HPDE6-E6E7 (cell line): ENCODE results near the gene MAD2L1.
"Not testable (repeated sequence)": the region's sequence is repeated elsewhere in the genome, so short reads cannot be mapped to it uniquely, and the experiment has no call there.

ENCODE experiments used
- DNase-seq: peaks from one replicate; pipeline ENCODE4 v3.0.0; 2011; ENCODE audit warnings: missing footprints; ENCODE audit errors: extremely low spot score

MAD2L1 gene

DNA sequence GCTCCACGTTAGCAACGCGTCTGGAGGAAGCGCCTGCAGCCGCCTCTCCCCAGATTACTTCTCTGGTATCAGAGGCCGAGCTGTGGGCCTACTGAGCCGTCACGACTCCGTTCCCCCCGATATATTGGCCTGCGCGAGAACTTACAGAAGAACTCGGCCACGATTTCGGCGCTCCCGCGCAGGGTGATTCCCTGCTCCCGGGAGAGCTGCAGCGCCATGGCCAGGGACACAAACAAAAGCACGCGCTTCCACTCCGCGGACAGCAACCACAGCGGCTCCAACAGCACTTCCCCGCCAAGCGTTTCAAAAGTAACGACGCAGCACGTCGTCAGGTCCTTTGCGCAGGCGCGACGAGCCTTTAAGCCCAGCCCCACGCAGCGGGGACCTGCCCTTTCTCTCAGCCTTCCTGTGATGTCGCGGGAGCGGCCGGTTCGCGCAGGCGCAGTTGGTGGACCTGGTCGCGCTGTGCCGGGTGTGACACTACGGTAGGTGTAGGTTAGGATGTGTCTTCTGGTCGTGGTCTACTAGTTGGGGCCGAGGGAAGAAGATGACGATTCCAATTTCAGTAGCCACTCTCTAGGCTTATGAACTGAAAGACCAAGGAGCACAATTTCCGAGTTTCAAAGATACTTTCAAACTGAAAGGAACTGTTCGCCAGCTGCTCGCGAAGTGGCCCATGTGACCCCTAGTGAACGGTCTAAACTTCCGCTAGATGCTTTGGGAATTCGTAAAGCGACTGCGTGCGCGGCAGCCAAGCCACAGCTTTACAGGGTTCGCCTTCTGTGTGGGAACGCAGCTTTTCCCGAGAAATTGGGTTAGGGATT is at the start of gene MAD2L1:
MAD2L1 (minus strand) TSS at position 332 of the 824 bp plus-strand sequence; CDS start at position 218, 114 bp downstream.
- peak; percentile 95 for DNase-seq

DNA sequence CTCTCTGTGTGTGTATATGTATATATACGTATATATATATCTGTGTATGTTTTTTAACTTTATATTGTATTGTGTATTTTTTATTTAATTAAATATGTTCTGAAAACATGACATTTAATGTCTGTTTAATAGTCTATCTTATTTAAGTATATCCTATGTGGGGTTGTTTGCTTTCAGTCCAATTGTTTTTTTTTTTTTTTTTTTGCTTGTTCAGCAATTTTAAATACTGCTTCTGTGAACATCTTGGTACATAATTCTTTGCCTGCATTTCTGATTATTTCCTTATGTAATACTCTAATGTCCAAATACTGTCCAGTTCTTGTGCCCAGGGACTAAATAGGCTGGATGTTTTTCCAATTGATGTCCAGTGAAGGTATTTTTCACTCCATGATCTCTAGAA is 45.1 kb upstream of the MAD2L1 start:
- DNase-seq = no peak

DNA sequence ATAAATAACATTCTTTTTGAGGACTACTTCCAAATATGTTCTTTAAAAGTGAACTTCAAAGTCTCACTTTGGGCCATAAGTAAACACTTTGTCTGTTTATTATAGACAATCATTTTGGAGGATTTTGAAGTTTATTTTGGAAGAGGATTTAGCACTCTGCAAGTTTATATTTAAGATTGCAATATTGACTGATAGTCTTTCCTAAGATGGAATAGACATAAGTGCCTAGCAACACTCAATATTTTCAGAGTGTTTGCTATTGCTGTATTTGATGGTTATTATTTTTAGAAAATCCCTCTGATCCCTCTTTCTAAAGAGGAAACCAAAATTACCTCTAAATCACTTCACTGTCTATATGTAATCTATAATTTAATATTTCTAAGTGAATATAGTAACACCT is 42.8 kb upstream of the MAD2L1 start:
- no peak for DNase-seq

DNA sequence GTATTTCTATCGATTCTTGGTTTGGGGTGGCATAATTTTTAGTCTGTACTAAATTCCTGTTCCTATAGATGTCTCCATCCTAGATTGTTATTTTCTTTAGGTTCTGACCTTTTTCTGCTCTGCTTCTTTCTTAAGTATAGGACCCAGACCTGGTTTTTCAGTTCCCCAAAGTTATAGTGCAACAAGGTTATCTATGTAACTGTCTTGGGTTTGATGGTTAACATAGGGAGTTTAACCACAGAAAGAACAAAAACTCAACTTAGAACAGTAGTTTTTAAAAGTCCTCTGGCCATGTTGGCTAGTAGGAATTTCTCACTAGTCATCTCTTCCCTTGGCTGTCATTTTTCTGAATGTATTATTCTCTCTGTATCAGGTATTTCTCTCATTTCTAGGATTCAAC is 38.8 kb upstream of the MAD2L1 start:
- DNase-seq = no peak

DNA sequence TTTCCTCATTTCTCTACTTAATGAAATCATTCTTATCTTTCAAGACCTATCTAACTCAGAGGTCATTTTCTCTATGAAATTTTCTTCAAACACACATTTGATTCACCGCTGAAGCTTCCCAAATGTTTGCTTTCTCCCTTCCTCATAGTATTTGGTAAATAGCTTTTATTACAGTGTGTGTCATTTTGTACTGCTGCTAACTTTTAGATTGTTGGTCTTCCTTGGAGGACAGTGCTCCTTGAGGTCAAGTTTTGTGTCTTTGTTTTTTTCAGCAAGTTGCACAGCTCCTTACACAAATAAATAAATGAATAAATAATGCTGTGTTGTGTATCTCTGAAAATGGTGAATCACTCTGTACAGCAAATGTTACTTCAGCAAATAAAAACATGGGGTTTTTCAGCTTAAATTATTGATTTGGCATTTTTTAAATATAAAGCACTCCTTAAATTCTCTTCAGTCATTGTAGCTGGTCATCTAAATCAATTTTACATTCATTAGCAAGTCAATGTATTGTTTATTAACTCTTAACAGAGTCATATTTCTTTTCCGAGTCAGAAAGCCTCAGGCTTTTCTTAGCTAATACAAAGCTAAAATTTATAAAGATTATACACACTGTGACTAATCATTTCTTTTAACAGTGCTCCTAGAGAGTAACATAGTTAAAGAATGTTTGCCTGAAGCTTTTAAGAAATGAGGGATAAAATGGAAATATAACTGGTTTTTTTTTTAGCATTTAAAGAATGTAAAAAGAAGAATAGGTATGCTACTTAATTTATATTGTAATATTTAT is 30.1 kb upstream of the MAD2L1 start:
- no peak for DNase-seq

DNA sequence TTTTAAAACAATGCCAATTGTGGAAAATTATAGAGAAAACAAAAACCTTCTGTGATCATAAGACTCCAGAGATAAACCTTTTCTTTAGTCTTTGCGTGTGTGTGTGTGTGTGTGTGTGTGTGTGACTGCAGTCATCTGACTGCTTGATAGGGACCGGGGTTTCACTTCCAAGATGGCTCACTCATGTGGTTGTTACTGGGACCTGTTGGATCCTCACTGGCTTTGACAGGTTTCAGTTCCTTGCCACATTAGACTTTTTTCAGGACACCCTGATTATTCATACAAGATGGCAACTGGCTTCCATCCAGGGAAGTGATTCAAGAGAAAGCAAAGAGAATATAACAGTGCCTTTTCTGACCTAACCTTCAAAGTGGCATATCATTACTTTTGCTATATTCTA is 21.9 kb upstream of the MAD2L1 start:
- no peak for DNase-seq

DNA sequence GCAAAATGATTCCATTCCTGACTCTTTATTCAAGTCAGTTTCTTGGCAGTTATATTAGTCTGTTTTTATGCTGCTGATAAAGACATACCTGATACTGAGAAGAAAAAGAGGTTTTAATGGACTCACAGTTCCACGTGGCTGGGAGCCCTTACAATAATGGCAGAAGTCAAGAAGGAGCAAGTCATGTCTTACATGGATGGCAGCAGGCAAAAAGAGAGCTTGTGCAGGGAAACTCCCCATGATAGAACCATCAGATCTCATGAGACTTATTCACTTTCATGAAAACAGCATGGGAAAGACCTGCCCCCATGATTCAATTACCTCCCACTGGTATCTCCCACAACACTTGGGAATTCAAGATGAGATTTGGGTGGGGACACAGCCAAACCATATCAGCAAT is 21.4 kb upstream of the MAD2L1 start:
- DNase-seq = not testable (repeated sequence)

DNA sequence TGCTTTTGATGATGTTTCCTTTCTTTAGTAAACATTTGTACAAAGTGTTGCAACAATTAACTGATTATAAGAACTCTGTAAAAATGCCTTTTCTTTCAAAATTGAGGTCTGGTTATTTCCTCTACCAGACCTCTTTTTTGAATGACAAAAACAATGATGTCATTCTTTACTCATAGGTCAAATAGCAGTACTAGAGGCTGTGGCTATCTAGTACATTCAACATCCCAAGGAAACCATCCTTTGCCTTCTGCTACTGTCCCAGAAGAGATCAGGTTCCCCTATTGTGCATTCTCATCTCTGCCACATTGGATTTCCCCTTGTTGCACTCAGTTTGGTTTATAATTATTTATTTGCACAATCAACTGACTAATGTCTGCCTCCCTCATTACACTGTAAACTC is 19.1 kb upstream of the MAD2L1 start:
- DNase-seq = no peak

DNA sequence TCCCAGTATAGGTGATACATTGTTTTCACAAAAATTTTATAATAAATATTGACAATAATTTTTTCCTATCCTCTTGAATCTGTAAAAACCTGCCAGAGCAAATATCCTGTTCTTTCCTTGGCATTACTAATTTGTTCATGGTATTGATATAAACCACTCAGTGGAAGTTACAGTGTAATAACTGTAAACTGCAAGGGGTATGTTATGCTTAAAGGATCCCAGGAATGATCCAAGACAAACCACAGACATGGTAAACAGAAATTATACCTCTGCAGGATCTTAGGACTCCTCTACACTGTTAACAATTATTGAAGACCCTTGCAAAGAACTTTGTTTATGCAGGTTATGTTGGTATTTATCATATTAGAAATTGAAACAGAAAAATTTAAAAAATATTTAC is 17.7 kb upstream of the MAD2L1 start:
- DNase-seq = no peak

DNA sequence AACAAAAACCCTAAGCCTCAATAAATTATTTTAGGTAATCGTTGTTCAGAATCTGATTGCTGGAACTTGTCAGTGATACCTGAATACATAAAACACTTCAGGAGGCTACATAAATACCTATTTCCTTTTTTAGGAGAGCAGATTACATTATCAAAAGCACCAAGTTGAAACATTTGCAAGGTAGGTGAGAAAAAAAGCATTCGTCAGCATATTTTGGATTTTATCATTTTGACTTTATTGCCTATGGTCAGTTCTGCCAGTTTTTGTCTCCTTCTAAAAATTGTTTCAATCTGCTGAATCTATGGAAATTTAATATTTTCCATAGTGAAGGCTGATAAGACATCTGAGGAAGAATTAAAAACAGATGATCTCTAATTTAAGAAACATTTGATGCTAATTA is 16.5 kb upstream of the MAD2L1 start:
- DNase-seq = no peak

DNA sequence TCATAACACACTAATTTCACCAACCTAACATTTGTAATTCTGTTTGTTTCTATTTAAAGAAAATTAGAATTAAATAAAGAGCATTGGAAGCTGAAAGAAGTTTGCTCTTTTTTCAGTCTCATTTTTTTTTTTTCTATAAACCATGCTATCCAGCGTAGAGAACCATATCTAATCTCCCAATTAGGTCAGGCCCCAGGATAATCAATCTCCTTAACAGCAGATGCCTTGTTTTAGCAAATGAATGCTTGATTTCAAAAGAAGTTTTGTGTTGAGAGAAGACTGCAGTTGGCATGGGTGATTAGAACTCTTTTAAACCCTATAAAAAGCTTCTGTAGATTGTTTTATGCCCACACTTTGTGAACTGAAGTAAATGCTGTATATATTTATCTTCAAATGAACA is 15.6 kb upstream of the MAD2L1 start:
- no peak for DNase-seq

DNA sequence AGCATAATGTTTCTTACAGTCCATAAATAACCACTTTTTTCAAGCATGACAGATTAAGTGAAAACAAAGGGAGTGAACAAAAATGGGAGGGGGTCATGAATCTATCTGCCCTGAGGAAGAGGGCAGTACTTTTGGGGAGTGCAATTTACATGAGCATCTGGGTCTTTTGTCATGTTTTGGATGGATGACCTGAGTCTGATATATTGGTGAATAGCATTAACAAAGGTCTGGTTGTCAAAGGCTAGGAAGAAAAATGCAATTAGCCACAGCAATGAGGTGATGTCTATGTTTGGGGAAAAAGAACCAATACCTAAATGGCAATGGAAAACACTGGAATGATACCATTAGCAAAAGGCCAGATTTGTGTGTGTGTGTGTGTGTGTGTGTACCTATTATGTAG is 15.1 kb upstream of the MAD2L1 start:
- no peak for DNase-seq

DNA sequence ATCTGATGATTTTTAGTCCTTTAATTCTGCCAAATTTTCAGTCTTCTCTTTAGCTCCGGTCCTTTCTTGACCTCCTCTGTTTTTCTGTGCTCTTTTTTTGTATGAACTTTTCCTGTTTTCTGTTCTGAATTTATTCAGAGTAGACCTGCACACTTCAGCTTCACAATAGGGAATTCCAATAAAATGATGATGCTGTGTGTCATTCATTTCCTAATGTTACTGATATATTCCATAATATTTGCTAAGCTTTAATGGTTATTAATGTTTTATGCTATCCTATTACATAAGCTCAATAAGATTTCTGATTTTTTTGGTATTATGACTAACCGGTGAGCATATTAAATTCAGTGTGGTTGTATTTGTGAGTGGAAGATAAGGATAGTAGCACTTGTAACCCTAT is 13.9 kb upstream of the MAD2L1 start:
- no peak for DNase-seq

DNA sequence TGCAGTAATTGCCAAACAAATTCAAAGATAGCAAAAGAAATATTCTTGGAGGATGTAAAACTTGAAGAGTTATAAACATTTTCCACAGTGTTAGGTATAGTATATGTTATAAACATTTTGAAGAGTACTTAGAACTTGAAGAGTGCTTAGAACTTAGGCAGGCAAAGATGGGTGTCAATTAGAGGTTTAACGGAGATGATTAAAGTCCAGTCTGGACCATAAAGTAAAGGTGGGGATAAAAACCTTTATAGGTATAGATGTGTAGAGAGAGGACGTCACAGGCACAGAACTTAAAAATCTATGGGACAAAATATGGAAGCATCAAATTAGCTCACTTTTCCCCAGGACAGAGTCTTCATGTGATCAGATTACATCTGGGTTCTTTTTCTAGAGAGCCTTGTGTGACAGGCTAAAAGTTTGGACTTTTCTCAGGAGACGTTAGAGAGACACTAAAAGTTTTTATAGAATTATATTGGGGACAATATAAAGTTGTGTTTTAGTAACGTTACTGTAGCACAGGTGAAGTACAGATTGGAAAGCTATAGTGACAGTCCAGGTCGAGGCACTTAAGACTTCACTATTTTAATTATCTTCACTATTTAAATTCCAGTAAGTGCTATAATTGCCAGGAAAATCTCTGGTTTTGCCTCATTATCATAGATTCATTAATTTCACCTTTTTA is 13.3 kb upstream of the MAD2L1 start:
- DNase-seq = no peak

DNA sequence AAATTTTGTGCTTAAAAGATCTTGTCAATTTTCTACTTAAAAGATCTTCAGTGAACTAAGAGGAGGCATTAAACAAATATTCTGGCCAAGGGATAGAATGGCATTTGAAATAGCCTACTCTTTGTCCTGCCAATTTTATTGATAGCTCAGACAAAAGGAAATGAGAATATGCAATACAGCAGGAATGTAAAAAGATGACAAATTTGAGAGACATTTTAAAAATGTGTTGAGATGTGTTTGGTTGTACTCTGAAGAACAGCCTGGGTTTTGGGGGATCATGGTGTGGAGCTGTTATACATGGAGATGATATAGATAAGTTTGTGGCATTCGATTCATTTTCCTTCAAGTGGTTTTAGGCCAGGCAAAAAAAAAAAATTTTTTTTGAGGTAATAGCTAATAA is 11.6 kb upstream of the MAD2L1 start:
- no peak for DNase-seq

DNA sequence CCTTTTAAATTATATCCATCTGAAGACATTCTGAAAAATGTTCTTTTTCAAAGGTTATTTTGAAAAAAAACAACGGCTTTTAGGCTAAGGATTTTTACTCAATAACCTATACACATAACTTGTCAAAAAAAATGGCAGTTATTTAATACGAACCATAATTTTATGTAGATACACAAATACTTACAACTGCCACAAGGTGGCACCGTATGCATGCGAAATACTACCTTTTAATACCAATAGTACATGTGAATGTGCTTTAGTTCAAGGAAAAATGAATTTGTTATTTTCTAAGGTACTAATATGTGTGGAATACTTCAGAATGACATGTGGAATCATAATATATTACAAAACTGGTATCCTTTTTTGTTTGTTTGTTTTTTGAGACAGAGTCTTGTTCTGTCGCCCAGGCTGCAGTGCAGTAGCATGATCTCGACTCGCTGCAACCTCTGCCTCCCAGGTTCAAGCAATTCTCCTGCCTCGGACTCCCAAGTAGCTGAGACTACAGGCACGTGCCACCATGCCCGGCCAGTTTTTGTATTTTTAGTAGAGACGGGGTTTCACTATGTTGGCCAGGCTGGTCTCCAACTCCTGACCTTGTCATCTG is 4.6 kb upstream of the MAD2L1 start:
- no peak for DNase-seq

DNA sequence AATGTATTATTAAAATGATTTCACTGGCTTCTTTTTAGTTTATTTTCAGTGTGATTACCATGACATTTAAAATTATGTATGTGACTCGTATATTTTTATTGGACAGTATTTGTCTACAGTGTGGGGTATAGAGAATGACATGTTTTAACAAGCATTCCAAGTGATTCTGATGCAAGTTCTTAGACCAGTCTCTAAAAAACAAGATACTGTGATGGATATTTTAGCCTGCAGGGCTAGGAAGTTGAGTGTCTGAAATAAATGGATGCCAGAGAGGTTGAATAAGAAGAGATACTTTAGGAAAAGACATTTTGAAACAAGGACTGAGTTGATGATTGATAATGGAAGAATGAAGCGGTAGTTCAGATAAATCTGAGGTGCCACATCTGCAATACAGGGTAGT is 3.5 kb upstream of the MAD2L1 start:
- DNase-seq = no peak

DNA sequence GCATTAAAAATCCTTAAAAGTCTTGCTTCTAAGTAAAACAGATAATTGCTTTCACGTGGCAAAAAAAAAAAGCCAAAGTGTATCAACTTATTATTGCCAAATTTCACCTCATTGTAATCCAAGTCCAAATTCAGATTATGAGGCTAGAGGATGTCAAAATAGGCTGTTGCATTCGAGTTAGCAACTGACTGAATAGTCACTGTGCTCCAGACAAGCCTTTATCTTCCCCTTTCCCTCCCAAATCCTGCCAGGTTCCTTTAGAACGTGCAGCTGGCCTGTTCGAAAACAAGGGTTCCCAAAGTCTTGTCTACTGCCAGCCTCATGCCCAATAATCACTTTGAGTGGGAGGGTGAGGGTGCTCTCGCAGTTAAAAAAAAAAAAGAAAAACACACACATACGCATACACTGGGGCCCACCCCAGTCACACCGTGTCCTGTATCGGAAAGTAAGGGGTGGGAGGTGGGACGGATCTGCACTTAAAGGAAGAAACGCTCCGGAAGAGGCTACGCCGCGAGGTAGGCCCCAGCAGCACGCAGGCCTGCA is 603 bp downstream of the MAD2L1 start:
- DNase-seq = peak; percentile 26

DNA sequence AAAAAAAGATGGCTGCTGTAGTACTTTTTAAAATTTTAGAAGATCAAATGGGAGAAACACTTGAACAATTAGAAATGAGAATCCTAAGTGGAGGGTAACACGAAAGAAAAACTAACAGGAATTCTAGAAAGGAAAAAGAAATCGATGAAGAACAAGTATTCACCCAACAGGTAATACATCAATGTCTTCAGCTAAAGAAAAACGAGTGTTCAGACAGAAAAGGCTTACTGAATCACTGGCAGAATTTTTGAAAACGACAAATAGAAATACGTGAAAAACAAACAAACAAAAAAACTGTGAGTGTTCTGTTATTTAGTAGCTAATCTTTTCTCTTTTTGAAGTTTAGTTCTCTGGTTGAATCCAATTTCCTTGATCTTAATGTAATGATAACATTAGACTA is 1.8 kb downstream of the MAD2L1 start:
- no peak for DNase-seq

DNA sequence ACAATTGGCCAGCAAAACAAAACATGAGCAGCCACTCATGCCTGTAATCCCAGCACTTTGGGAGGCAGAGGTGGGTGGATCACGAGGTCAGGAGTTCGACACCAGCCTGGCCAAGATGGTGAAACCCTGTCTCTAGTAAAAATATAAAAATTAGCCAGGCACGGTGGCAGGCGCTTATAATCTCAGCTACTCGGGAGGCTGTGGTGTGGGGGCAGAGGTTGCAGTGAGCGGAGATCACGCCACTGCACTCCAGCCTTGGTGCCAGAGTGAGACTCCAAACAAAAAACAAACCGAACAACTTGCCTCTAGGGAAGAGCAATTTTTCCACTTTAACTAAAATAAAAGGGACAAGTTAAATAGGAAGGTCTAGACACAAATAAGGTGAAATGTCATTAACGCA is 2.9 kb downstream of the MAD2L1 start:
- DNase-seq = not testable (repeated sequence)

DNA sequence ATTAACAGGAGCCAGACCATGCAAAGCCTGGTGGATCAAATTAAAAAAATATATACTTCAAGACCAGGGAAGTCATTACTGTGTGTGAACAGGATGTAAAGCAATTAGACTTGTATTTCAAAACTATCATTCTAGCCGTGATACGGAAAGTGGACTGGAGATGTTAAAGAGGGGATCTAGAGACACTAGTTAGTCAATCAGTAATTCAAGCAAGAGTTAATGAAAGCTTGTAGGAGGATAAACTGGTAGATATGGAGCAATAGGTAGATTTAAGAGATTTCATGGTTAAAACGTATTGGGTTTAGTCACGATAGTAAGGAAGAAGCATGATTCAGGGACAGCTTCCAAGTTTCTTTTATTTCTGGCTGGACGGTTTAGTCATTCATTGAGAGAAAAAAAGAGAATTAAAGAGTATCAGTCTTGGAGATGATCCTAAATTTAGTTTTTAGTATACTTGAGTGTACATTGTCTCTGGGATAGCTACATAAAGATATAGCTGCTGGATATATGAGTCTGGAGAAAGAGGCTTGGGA is 3.9 kb downstream of the MAD2L1 start:
- no peak for DNase-seq

DNA sequence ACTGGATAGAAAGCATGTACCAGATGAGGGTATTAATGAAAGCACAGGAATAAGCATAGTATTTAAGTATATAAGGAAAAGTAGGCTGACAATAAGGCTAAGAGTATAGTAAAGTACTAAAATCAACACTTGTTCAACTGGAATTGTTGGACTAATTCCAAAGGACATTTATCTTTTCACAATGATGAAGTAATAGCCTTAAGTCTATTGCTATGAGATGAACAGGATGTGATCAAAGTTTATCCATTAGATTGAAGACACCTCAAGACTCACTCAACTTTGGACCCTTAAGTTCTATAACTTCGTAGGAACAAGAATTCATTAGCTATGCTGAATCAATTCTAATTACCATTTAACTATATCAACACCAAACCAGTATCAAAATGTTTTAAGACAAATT is 7.6 kb downstream of the MAD2L1 start:
- DNase-seq = no peak
